ENCODE results near the gene KRI1. TPM values are rescaled to one million over a fixed set of nuclear protein-coding genes. Genes with fewer than 3 reads are reported as not detected.

Gene KRI1
- total RNA-seq, 1 experiment from 2014 or later = 27.4 TPM

- H3K9me3 Mint-ChIP-seq (ENCODE audit: unreplicated experiment) = no peaks in the 10 kb centered on the region
- H3K4me1 Mint-ChIP-seq (ENCODE audit: insufficient read depth, unreplicated experiment) = no peaks in the 10 kb centered on the region
- no TSS peak for BruUV-seq (replicated peaks)
- POLR2A ChIA-PET = no interaction called here
- CTCF ChIA-PET = interaction anchor here (0.5 kb wide), 1 partner anchor 47 kb away, joined by 3 read pairs; no protein-coding TSS in a partner anchor
- H3K27ac Mint-ChIP-seq (ENCODE audit: low read depth, unreplicated experiment) = no peak overlapping the region
- H3K4me3 Mint-ChIP-seq (ENCODE audit: unreplicated experiment) = no peak overlapping the region
- intact Hi-C loops (cut with micrococcal nuclease) = no loop called here
- no peak for TF ChIP-seq CTCF (IDR thresholded peaks at IDR 0.05; ENCODE audit: unreplicated experiment)
- peaks cover 85% of the 10 kb centered on the region for H3K36me3 Mint-ChIP-seq (ENCODE audit: insufficient read depth, unreplicated experiment)
- no peak for DNase-seq (ENCODE audit: unreplicated experiment)
- H3K27me3 Mint-ChIP-seq (ENCODE audit: insufficient read depth, unreplicated experiment) = no peaks in the 10 kb centered on the region
Measured at GRCh38 chr19:10550336-10550735, 15.5 kb downstream of the KRI1 start.

- no peaks in the 10 kb centered on the region for H3K27me3 Mint-ChIP-seq (ENCODE audit: insufficient read depth, unreplicated experiment)
- no peak for DNase-seq (ENCODE audit: unreplicated experiment)
- peaks cover 84% of the 10 kb centered on the region for H3K36me3 Mint-ChIP-seq (ENCODE audit: insufficient read depth, unreplicated experiment)
- intact Hi-C loops (cut with micrococcal nuclease) = no loop called here
- BruUV-seq (replicated peaks) = no TSS peak
- H3K4me1 Mint-ChIP-seq (ENCODE audit: insufficient read depth, unreplicated experiment) = peaks cover 6% of the 10 kb centered on the region
- H3K4me3 Mint-ChIP-seq (ENCODE audit: unreplicated experiment) = no peak overlapping the region
- POLR2A ChIA-PET = no interaction called here
- TF ChIP-seq CTCF (IDR thresholded peaks at IDR 0.05; ENCODE audit: unreplicated experiment) = no peak
- CTCF ChIA-PET = no interaction called here
- H3K9me3 Mint-ChIP-seq (ENCODE audit: unreplicated experiment) = no peaks in the 10 kb centered on the region
- H3K27ac Mint-ChIP-seq (ENCODE audit: low read depth, unreplicated experiment) = no peak overlapping the region
Measured at GRCh38 chr19:10549733-10550132, 16.1 kb downstream of the KRI1 start.

- BruUV-seq (replicated peaks) = no TSS peak
- Mint-ChIP-seq H3K36me3 (ENCODE audit: insufficient read depth, unreplicated experiment) (peaks cover 75% of the 10 kb centered on the region), H3K4me3 (ENCODE audit: unreplicated experiment) (no peak overlapping the region), H3K4me1 (ENCODE audit: insufficient read depth, unreplicated experiment) (peaks cover 6% of the 10 kb centered on the region), H3K9me3 (ENCODE audit: unreplicated experiment) (no peaks in the 10 kb centered on the region), H3K27ac (ENCODE audit: low read depth, unreplicated experiment) (no peak overlapping the region), H3K27me3 (ENCODE audit: insufficient read depth, unreplicated experiment) (no peaks in the 10 kb centered on the region)
- POLR2A ChIA-PET = interaction anchor here (1.7 kb wide), 1 partner anchor 13 kb away, joined by 5 read pairs; no protein-coding TSS in a partner anchor
- CTCF ChIA-PET = no interaction called here
- no peak for DNase-seq (ENCODE audit: unreplicated experiment)
- TF ChIP-seq CTCF (IDR thresholded peaks at IDR 0.05; ENCODE audit: unreplicated experiment) = no peak
- intact Hi-C loops (cut with micrococcal nuclease) = no loop called here
Measured at GRCh38 chr19:10548746-10549276, 17.0 kb downstream of the KRI1 start.

- intact Hi-C loops (cut with micrococcal nuclease) = no loop called here
- no peaks in the 10 kb centered on the region for H3K9me3 Mint-ChIP-seq (ENCODE audit: unreplicated experiment)
- peaks cover 6% of the 10 kb centered on the region for H3K4me1 Mint-ChIP-seq (ENCODE audit: insufficient read depth, unreplicated experiment)
- peaks cover 55% of the 10 kb centered on the region for H3K36me3 Mint-ChIP-seq (ENCODE audit: insufficient read depth, unreplicated experiment)
- no peak overlapping the region for H3K4me3 Mint-ChIP-seq (ENCODE audit: unreplicated experiment)
- DNase-seq (ENCODE audit: unreplicated experiment) = no peak
- ChIA-PET POLR2A (interaction anchor here (0.6 kb wide), 1 partner anchor 12 kb away, joined by 3 read pairs; no protein-coding TSS in a partner anchor), CTCF (interaction anchor here (0.7 to 1.1 kb wide), 4 partner anchors 9 to 138 kb away, joined by 3 read pairs; no protein-coding TSS in a partner anchor)
- no peak overlapping the region for H3K27ac Mint-ChIP-seq (ENCODE audit: low read depth, unreplicated experiment)
- no TSS peak for BruUV-seq (replicated peaks)
- H3K27me3 Mint-ChIP-seq (ENCODE audit: insufficient read depth, unreplicated experiment) = no peaks in the 10 kb centered on the region
- no peak for TF ChIP-seq CTCF (IDR thresholded peaks at IDR 0.05; ENCODE audit: unreplicated experiment)
Measured at GRCh38 chr19:10546817-10547216, 19.0 kb downstream of the KRI1 start.
